ENCODE measurements around the gene SLC12A3.
"Not testable (repeated sequence)": the region's sequence is repeated elsewhere in the genome, so short reads cannot be mapped to it uniquely, and the experiment has no call there.

SLC12A3 gene

GRCh38 chr16:56868175-56868574 is 3.2 kb downstream of the SLC12A3 start:
- TF ChIP-seq CTCF (conservative IDR thresholded peaks at IDR 0.05; ENCODE audit: control insufficient read depth, insufficient read depth, low read depth, low read length): no peak
- no peak overlapping the region for H3K4me3 ChIP-seq (ENCODE audit: control insufficient read depth, low read depth, low read length)
- DNase-seq (ENCODE audit: low read depth): no peak

- DNase-seq (ENCODE audit: low read depth); H3K4me3 ChIP-seq (ENCODE audit: control insufficient read depth, low read depth, low read length): not testable (repeated sequence)
Measured at GRCh38 chr16:56868766-56869165, 3.8 kb downstream of the SLC12A3 start.

GRCh38 chr16:56869513-56870275 is 4.7 kb downstream of the SLC12A3 start:
- no peak overlapping the region for H3K4me3 ChIP-seq (ENCODE audit: control insufficient read depth, low read depth, low read length)
- TF ChIP-seq CTCF (conservative IDR thresholded peaks at IDR 0.05; ENCODE audit: control insufficient read depth, insufficient read depth, low read depth, low read length): peak; percentile 20
- peak; percentile 39 for DNase-seq (ENCODE audit: low read depth)

GRCh38 chr16:56870276-56870888 is 5.4 kb downstream of the SLC12A3 start:
- no peak for TF ChIP-seq CTCF (conservative IDR thresholded peaks at IDR 0.05; ENCODE audit: control insufficient read depth, insufficient read depth, low read depth, low read length)
- DNase-seq (ENCODE audit: low read depth): no peak
- no peak overlapping the region for H3K4me3 ChIP-seq (ENCODE audit: control insufficient read depth, low read depth, low read length)

GRCh38 chr16:56871172-56871593 is 6.2 kb downstream of the SLC12A3 start:
- TF ChIP-seq CTCF (conservative IDR thresholded peaks at IDR 0.05; ENCODE audit: control insufficient read depth, insufficient read depth, low read depth, low read length): no peak
- no peak overlapping the region for H3K4me3 ChIP-seq (ENCODE audit: control insufficient read depth, low read depth, low read length)
- DNase-seq (ENCODE audit: low read depth): peak; percentile 34

GRCh38 chr16:56872863-56873391 is 7.9 kb downstream of the SLC12A3 start:
- H3K4me3 ChIP-seq (ENCODE audit: control insufficient read depth, low read depth, low read length): no peak overlapping the region
- no peak for TF ChIP-seq CTCF (conservative IDR thresholded peaks at IDR 0.05; ENCODE audit: control insufficient read depth, insufficient read depth, low read depth, low read length)
- DNase-seq (ENCODE audit: low read depth): no peak

- no peak for TF ChIP-seq CTCF (conservative IDR thresholded peaks at IDR 0.05; ENCODE audit: control insufficient read depth, insufficient read depth, low read depth, low read length)
- H3K4me3 ChIP-seq (ENCODE audit: control insufficient read depth, low read depth, low read length): no peak overlapping the region
- DNase-seq (ENCODE audit: low read depth): no peak
Measured at GRCh38 chr16:56874800-56875199, 9.8 kb downstream of the SLC12A3 start.

Data from fibroblast of mammary gland (primary cell).